Esophagus squamous epithelium (tissue), 5 donors: ENCODE measurements around the gene MAP1LC3B. TPM values are rescaled to one million over a fixed set of nuclear protein-coding genes. Genes with fewer than 3 reads are reported as not detected.
A peak's percentile ranks its signal among the peaks of the same experiment; 100 is the strongest.
"Not testable (repeated sequence)": the region's sequence is repeated elsewhere in the genome, so short reads cannot be mapped to it uniquely, and the experiment has no call there.

Experiments
- DNase-seq: peaks from one replicate; lab custom pipeline; 2025; lab: John Stamatoyannopoulos, UW
- H3K27ac ChIP-seq, 4 donors: fragments of 200-600 bp; sonication (generic); one replicate each; pipeline ENCODE4 v1.5.1; 2016 to 2019; ENCODE audit warnings: mild to moderate bottlenecking in 1 of 4
- H3K27me3 ChIP-seq, 4 donors: fragments of 200-600 bp; sonication (generic); 1 replicate in 3 of 4; 2 replicates in 1 of 4; pipeline versions ENCODE4 v1.5.1 to v1.6.0; 2017 to 2021; ENCODE audit warnings: antibody characterized with exemption in 1 of 4
- H3K36me3 ChIP-seq, 3 donors: fragments of 200-600 bp; sonication (generic); one replicate each; pipeline ENCODE4 v1.5.1; 2016 to 2019
- H3K4me1 ChIP-seq, 3 donors: fragments of 200-600 bp; sonication (generic); one replicate each; pipeline ENCODE4 v1.5.1; 2017 to 2019
- H3K4me3 ChIP-seq, 4 donors: fragments of 200-600 bp; sonication (generic); 1 replicate in 3 of 4; 2 replicates in 1 of 4; pipeline ENCODE4 v1.5.1; 2016 to 2019; ENCODE audit warnings: mild to moderate bottlenecking in 2 of 4, moderate library complexity in 1 of 4
- H3K9me3 ChIP-seq, 3 donors: fragments of 200-600 bp; sonication (generic); one replicate each; pipeline ENCODE4 v1.5.1; 2016 to 2019
- CTCF ChIP-seq, 6 experiments: fragments of 450-650 bp in 4 of 6; fragments of 200-600 bp in 2 of 6; sonication (generic) in 2 of 6; IDR thresholded peaks; one replicate each; pipeline ENCODE4 v1.5.1; 2016 to 2019; ENCODE audit warnings: antibody characterized with exemption in 6 of 6, mild to moderate bottlenecking in 4 of 6, moderate library complexity in 4 of 6
- POLR2A ChIP-seq, 4 donors: fragments of 450-650 bp; IDR thresholded peaks; one replicate each; pipeline ENCODE4 v1.6.1; 2017; ENCODE audit warnings: antibody characterized with exemption in 4 of 4, mild to moderate bottlenecking in 4 of 4, moderate library complexity in 3 of 4
- WGBS, 2 donors: methylation state at CpG; one replicate each; pipeline ENCODE4 v1.1.5; 2018; 5-methylcytosine and 5-hydroxymethylcytosine counted together
- intact Hi-C: fragments of 100-400 bp; cut with DNase I; formaldehyde crosslinking; loops from one replicate; pipeline ENCODE4 v1.15.0; 2022
- total RNA-seq, 4 donors: library from RNA; depleted of rRNA; stranded (reverse); fragments of >200 nt; gene quantifications; one replicate each; pipeline ENCODE4 v1.1.0, GENCODE V29; 2016
- donor health status: DM: yes; HTN: yes; CAD: no.

MAP1LC3B gene
- total RNA-seq, 4 donors from 2014 or later = 14.2 to 38.0 (median 24.4) TPM

- H3K4me1 ChIP-seq = peaks cover 29 to 77% (median 45%) of the 10 kb centered on the region in 3 donors
- no peak for TF ChIP-seq CTCF (IDR thresholded peaks at IDR 0.05)
- TF ChIP-seq POLR2A (IDR thresholded peaks at IDR 0.05) = no peak
- peaks cover 0 to 5% (median 0%) of the 10 kb centered on the region in 3 donors for H3K36me3 ChIP-seq
- H3K4me3 ChIP-seq = peak overlapping the region in 3 of 4 donors; percentile 74 to 96 (median 92)
- H3K9me3 ChIP-seq = no peaks in the 10 kb centered on the region
- 31 to 45% methylated on average over 4 of the region's 4 CpGs for WGBS, 2 donors
- intact Hi-C loops = no loop called here
- H3K27ac ChIP-seq = peak overlapping the region; percentile 28 to 98 (median 95)
- H3K27me3 ChIP-seq = no peaks in the 10 kb centered on the region
- no peak for DNase-seq
These were observed 11.3 kb upstream of the MAP1LC3B start for GRCh38 chr16:87380881-87381280.

GRCh38 chr16:87382023-87382785 lies 9.9 kb upstream of the MAP1LC3B start:
- intact Hi-C loops = no loop called here
- Histone ChIP-seq H3K27ac (peak overlapping the region; percentile 92 to 98 (median 95)), H3K9me3 (no peaks in the 10 kb centered on the region), H3K4me1 (peaks cover 25 to 72% (median 34%) of the 10 kb centered on the region in 3 donors), H3K36me3 (peaks cover 0 to 5% (median 0%) of the 10 kb centered on the region in 3 donors), H3K4me3 (peak overlapping the region; percentile 74 to 96 (median 84)), H3K27me3 (no peaks in the 10 kb centered on the region)
- 20 to 25% methylated on average over 14 to 17 of the region's 17 CpGs for WGBS, 2 donors
- TF ChIP-seq POLR2A (IDR thresholded peaks at IDR 0.05) (no peak), CTCF (IDR thresholded peaks at IDR 0.05) (no peak)
- DNase-seq = no peak

DNA sequence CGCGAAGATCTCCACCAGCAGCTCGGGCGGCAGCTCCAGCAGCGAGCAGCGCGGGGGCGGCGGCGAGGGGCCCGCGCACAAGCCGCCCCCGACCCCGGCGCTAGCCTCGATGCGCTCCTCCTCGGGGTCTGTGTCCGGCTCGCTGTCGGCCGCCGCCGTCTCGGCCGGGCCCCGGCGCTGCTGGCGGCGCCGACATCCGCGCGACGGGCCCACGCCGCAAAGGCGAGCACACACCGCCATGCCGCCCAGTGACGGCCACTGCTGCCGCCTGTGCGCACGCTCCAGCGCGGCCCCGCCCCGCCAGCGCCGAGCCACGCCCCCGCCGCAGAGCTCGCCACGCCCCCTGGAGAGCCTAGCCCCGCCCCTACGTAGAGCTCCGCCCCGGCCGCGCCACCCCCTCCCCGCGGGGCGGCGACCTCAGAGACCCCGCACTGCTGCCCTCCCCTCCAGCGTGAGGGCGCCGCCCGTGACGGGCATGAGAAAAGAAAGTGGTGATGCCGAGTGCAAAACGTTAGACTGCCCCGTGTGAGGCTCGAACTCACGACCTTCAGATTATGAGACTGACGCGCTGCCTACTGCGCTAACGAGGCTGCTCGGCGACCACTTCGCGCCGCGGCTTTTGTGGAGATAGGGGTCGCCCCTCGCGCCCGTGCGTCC lies 8.5 kb upstream of the MAP1LC3B start, which contains the start of gene FBXO31:
Gene FBXO31, minus strand, starts transcription at position 272 of the 657 bp plus-strand sequence. Its CDS starts 32 bp downstream, at position 240.
- no CpG with 5 or more reads among the region's 92 CpGs for WGBS, 2 donors
- TF ChIP-seq CTCF (IDR thresholded peaks at IDR 0.05) (no peak), POLR2A (IDR thresholded peaks at IDR 0.05) (peak in 3 of 4 donors; percentile 73 to 97 (median 95))
- H3K36me3 ChIP-seq = peaks cover 0 to under 1% (median 0%) of the 10 kb centered on the region in 3 donors
- H3K4me3 ChIP-seq = peak within 1 kb of the TSS; percentile 74 to 96 (median 84)
- peak; percentile 41 for DNase-seq
- intact Hi-C loops = no loop called here
- peak within 1 kb of the TSS; percentile 92 to 98 (median 95) for H3K27ac ChIP-seq
- H3K9me3 ChIP-seq = no peaks in the 10 kb centered on the region
- H3K27me3 ChIP-seq = no peaks in the 10 kb centered on the region
- H3K4me1 ChIP-seq = peaks cover 28 to 72% (median 42%) of the 10 kb centered on the region in 3 donors

GRCh38 chr16:87384162-87384874 lies 7.8 kb upstream of the MAP1LC3B start:
- Histone ChIP-seq H3K4me1 (peaks cover 28 to 72% (median 38%) of the 10 kb centered on the region in 3 donors), H3K4me3 (peak overlapping the region; percentile 74 to 96 (median 84)), H3K36me3 (no peaks in the 10 kb centered on the region), H3K27me3 (no peaks in the 10 kb centered on the region), H3K27ac (peak overlapping the region; percentile 92 to 98 (median 95)), H3K9me3 (no peaks in the 10 kb centered on the region)
- TF ChIP-seq POLR2A (IDR thresholded peaks at IDR 0.05) (no peak), CTCF (IDR thresholded peaks at IDR 0.05) (no peak)
- intact Hi-C loops = no loop called here
- WGBS, 2 donors = 15 to 50% methylated on average over 5 to 6 of the region's 64 CpGs
- DNase-seq = no peak

DNA sequence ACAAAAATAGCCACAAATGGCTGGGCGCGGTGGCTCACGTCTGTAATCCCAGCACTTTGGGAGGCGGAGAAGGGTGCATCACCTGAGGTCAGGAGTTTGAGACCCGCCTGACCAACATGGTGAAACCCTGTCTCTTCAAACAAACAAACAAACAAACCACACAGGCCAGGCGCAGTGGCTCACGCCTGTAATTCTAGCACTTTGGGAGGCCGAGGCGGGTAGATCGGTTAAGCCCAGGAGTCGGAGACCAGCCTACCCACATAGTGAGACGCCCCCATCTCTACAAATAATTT lies 7.3 kb upstream of the MAP1LC3B start:
- H3K36me3 ChIP-seq, DNase-seq, H3K9me3 ChIP-seq, intact Hi-C loops, H3K27me3 ChIP-seq: not testable (repeated sequence)
- Histone ChIP-seq H3K4me1 (peaks cover 28 to 68% (median 33%) of the 10 kb centered on the region in 3 donors), H3K27ac (peak overlapping the region; percentile 92 to 98 (median 95)), H3K4me3 (peak overlapping the region in 3 of 4 donors; percentile 74 to 96 (median 92))
- WGBS, 2 donors = 80 to 86% methylated on average over 10 to 12 of the region's 12 CpGs
